DND-41 (cell line): Measurements from ENCODE around the gene KRTAP10-9.

Experiments used
- ATAC-seq: fragments of 200-7000 bp; cut with Tn5 transposase; 3 replicates; pipeline ENCODE4 v1.9.1; 2021; ENCODE audit warnings: low read depth; ENCODE audit not compliant: insufficient read depth
- DNase-seq: peaks from one replicate; pipeline ENCODE4 v3.0.0-alpha.2; 2020
- H2AFZ ChIP-seq: 2 replicates; pipeline ENCODE4 v1.6.0; 2012; ENCODE audit warnings: low read depth, low read length
- H3K27ac ChIP-seq: 2 replicates; pipeline ENCODE4 v1.5.1; 2012; ENCODE audit warnings: low read length, inconsistent platforms
- H3K27me3 ChIP-seq: fragments of 200-600 bp; sonication (generic); 2 replicates; pipeline ENCODE4 v1.6.0; 2012; ENCODE audit warnings: low read length, mild to moderate bottlenecking, inconsistent platforms; ENCODE audit not compliant: insufficient read depth, poor library complexity
- H3K36me3 ChIP-seq: 2 replicates; pipeline ENCODE4 v1.5.1; 2012; ENCODE audit warnings: low read length, inconsistent platforms; ENCODE audit not compliant: insufficient read depth
- H3K4me1 ChIP-seq: 2 replicates; pipeline ENCODE4 v1.5.1; 2012; ENCODE audit warnings: mild to moderate bottlenecking, low read length; ENCODE audit not compliant: insufficient read depth
- H3K4me2 ChIP-seq: 2 replicates; pipeline ENCODE4 v1.6.0; 2012; ENCODE audit warnings: mild to moderate bottlenecking, moderate library complexity, low read length, inconsistent platforms; ENCODE audit not compliant: insufficient read depth
- H3K4me3 ChIP-seq, 2 experiments: fragments of 200-600 bp in 1 of 2; shearing (Covaris generic) in 1 of 2; 2 replicates each; pipeline ENCODE4 v1.5.1; 2012 to 2016; ENCODE audit warnings: inconsistent platforms in 2 of 2, low read length in 2 of 2, mild to moderate bottlenecking in 2 of 2, low read depth in 1 of 2, moderate library complexity in 1 of 2
- H3K79me2 ChIP-seq: 2 replicates; pipeline ENCODE4 v1.6.0; 2012; ENCODE audit warnings: low read length, inconsistent platforms; ENCODE audit not compliant: insufficient read depth
- H3K9ac ChIP-seq: 2 replicates; pipeline ENCODE4 v1.6.0; 2012; ENCODE audit warnings: low read depth, mild to moderate bottlenecking, inconsistent platforms, low read length, moderate library complexity
- H3K9me3 ChIP-seq: 2 replicates; pipeline ENCODE4 v1.5.1; 2012; ENCODE audit warnings: low read length, moderate library complexity, mild to moderate bottlenecking, inconsistent platforms; ENCODE audit not compliant: insufficient read depth, severe bottlenecking
- H4K20me1 ChIP-seq: 2 replicates; pipeline ENCODE4 v1.6.0; 2012; ENCODE audit warnings: low read length; ENCODE audit not compliant: insufficient read depth
- CTCF ChIP-seq: IDR thresholded peaks from 2 replicates; pipeline ENCODE4 v1.5.1; 2012; ENCODE audit warnings: borderline replicate concordance, low read length, moderate library complexity, mild to moderate bottlenecking; ENCODE audit not compliant: poor library complexity, severe bottlenecking; ENCODE audit errors: extremely low read depth
- EZH2 ChIP-seq: IDR thresholded peaks from 3 replicates; pipeline ENCODE4 v1.6.1; 2012; ENCODE audit warnings: borderline replicate concordance, low read depth, mild to moderate bottlenecking, moderate library complexity, low read length, inconsistent platforms; ENCODE audit not compliant: severe bottlenecking

KRTAP10-9 gene

GRCh38 chr21:44664691-44665090, 37.8 kb downstream of the KRTAP10-9 start:
- Histone ChIP-seq H3K9me3 (no peaks in the 10 kb centered on the region), H2AFZ (no peak overlapping the region), H3K4me2 (no peak overlapping the region), H3K27ac (no peak overlapping the region), H3K27me3 (no peaks in the 10 kb centered on the region), H3K9ac (no peak overlapping the region), H3K4me1 (no peaks in the 10 kb centered on the region), H3K79me2 (no peaks in the 10 kb centered on the region), H4K20me1 (no peaks in the 10 kb centered on the region), H3K36me3 (no peaks in the 10 kb centered on the region), H3K4me3 (no peak overlapping the region)
- TF ChIP-seq EZH2 (no peak), CTCF (no peak)
- ATAC-seq, result no peak
- DNase-seq, result no peak

- peaks cover 10% of the 10 kb centered on the region for H3K9me3 ChIP-seq
- ATAC-seq, result no peak
Measured at GRCh38 chr21:44666401-44667320, 39.8 kb downstream of the KRTAP10-9 start, which contains the start of gene KRTAP12-2. Gene KRTAP12-2 (minus strand): TSS chr21:44666927. CDS start chr21:44666886, 41 bp downstream.

GRCh38 chr21:44667612-44668011, 40.7 kb downstream of the KRTAP10-9 start:
- peaks cover 10% of the 10 kb centered on the region for H3K9me3 ChIP-seq
- no peak for ATAC-seq
- TF ChIP-seq EZH2 (no peak), CTCF (no peak)

More at GRCh38 chr21:44666401-44667320, 39.8 kb downstream of the KRTAP10-9 start, which contains the start of gene KRTAP12-2:
- Histone ChIP-seq H3K4me2 (no peak within 1 kb of the TSS), H3K36me3 (no peaks in the 10 kb centered on the region), H2AFZ (no peak within 1 kb of the TSS), H3K79me2 (no peaks in the 10 kb centered on the region), H3K27me3 (no peaks in the 10 kb centered on the region), H3K4me1 (no peaks in the 10 kb centered on the region), H3K9ac (no peak within 1 kb of the TSS), H3K27ac (no peak within 1 kb of the TSS), H4K20me1 (no peaks in the 10 kb centered on the region), H3K4me3 (no peak within 1 kb of the TSS)
- TF ChIP-seq CTCF (no peak), EZH2 (no peak)
- no peak for DNase-seq

More at GRCh38 chr21:44667612-44668011, 40.7 kb downstream of the KRTAP10-9 start:
- Histone ChIP-seq H4K20me1 (no peaks in the 10 kb centered on the region), H3K4me1 (no peaks in the 10 kb centered on the region), H3K4me3 (no peak overlapping the region), H3K9ac (no peak overlapping the region), H3K79me2 (no peaks in the 10 kb centered on the region), H3K27me3 (no peaks in the 10 kb centered on the region), H3K36me3 (no peaks in the 10 kb centered on the region), H3K4me2 (no peak overlapping the region), H2AFZ (no peak overlapping the region), H3K27ac (no peak overlapping the region)
- no peak for DNase-seq
